ENCODE results near the gene TARDBP.

GRCh38 chr1:11024154-11024873, 11.9 kb downstream of the TARDBP start:
- TF ChIP-seq, protein P1, sequence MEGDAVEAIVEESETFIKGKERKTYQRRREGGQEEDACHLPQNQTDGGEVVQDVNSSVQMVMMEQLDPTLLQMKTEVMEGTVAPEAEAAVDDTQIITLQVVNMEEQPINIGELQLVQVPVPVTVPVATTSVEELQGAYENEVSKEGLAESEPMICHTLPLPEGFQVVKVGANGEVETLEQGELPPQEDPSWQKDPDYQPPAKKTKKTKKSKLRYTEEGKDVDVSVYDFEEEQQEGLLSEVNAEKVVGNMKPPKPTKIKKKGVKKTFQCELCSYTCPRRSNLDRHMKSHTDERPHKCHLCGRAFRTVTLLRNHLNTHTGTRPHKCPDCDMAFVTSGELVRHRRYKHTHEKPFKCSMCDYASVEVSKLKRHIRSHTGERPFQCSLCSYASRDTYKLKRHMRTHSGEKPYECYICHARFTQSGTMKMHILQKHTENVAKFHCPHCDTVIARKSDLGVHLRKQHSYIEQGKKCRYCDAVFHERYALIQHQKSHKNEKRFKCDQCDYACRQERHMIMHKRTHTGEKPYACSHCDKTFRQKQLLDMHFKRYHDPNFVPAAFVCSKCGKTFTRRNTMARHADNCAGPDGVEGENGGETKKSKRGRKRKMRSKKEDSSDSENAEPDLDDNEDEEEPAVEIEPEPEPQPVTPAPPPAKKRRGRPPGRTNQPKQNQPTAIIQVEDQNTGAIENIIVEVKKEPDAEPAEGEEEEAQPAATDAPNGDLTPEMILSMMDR (IDR thresholded peaks at IDR 0.05) = no peak
- TF ChIP-seq POLR2A (IDR thresholded peaks at IDR 0.05) (no peak), EP300 (IDR thresholded peaks at IDR 0.05) (no peak)
